Endothelial cell of coronary artery (primary cell): Measurements from ENCODE around the gene ZNF718. TPM values are rescaled to one million over a fixed set of nuclear protein-coding genes. Genes with fewer than 3 reads are reported as not detected.

Source experiments
- total RNA-seq: library from RNA; depleted of rRNA; stranded (reverse); fragments of >200 nt; gene quantifications from 2 replicates; pipeline ENCODE4 v1.2.3, GENCODE V29; 2014

Gene ZNF718
- total RNA-seq: 4.1 and 6.9 TPM in 2 replicates

GRCh38 chr4:124275-125081, at the start of gene ZNF718:
TSS of gene ZNF718 (plus strand) at chr4:124501. CDS start at chr4:124671, 170 bp downstream.

Other genes with a start within 250 kb of the ZNF718 start
- gene ZNF595, start 71.2 kb upstream of the ZNF718 start, total RNA-seq: 8.4 and 10.5 TPM in 2 replicates
- gene ZNF732, start 181.0 kb downstream of the ZNF718 start, total RNA-seq: 0.18 and 0.28 TPM in 2 replicates
- 7.6 and 11.8 TPM in 2 replicates for gene ZNF141, start 213.3 kb downstream of the ZNF718 start, total RNA-seq